Measurements from ENCODE around the gene MST1.
A peak's percentile ranks its signal among the peaks of the same experiment; 100 is the strongest.

The MST1 gene

GRCh38 chr3:49717959-49718857 lies 28.9 kb upstream of the MST1 start:
- no peak for DNase-seq

GRCh38 chr3:49717211-49717958 lies 28.1 kb upstream of the MST1 start:
- DNase-seq: no peak

GRCh38 chr3:49716691-49717210 lies 27.5 kb upstream of the MST1 start:
- DNase-seq: no peak

- DNase-seq: no peak
These were observed 26.9 kb upstream of the MST1 start for GRCh38 chr3:49716169-49716568.

GRCh38 chr3:49715611-49716121 lies 26.4 kb upstream of the MST1 start:
- no peak for DNase-seq

GRCh38 chr3:49714728-49715550 lies 25.7 kb upstream of the MST1 start:
- no peak for DNase-seq

GRCh38 chr3:49713336-49714105 lies 24.2 kb upstream of the MST1 start:
- no peak for DNase-seq

- DNase-seq: no peak
These were observed 23.5 kb upstream of the MST1 start for GRCh38 chr3:49712631-49713317.

GRCh38 chr3:49712166-49712565 lies 22.9 kb upstream of the MST1 start:
- no peak for DNase-seq

- no peak for DNase-seq
These were observed 22.2 kb upstream of the MST1 start for GRCh38 chr3:49711489-49711888.

GRCh38 chr3:49709852-49710251 lies 20.6 kb upstream of the MST1 start:
- DNase-seq: no peak

GRCh38 chr3:49707113-49707480 lies 17.8 kb upstream of the MST1 start:
- DNase-seq: no peak

GRCh38 chr3:49706456-49707112 lies 17.3 kb upstream of the MST1 start:
- DNase-seq: no peak

- no peak for DNase-seq
These were observed 16.2 kb upstream of the MST1 start for GRCh38 chr3:49705390-49705960.

GRCh38 chr3:49704629-49705028 lies 15.4 kb upstream of the MST1 start:
- no peak for DNase-seq

- DNase-seq: no peak
These were observed 14.7 kb upstream of the MST1 start for GRCh38 chr3:49703956-49704355.

- DNase-seq: peak; percentile 68
These were observed 14.2 kb upstream of the MST1 start for GRCh38 chr3:49703443-49703927.

GRCh38 chr3:49702672-49703071 lies 13.4 kb upstream of the MST1 start:
- DNase-seq: no peak

- no peak for DNase-seq
These were observed 12.3 kb upstream of the MST1 start for GRCh38 chr3:49701388-49702077.
